HG03103 (cell line): ENCODE results near the gene CCR5.
"Not testable (repeated sequence)": the region's sequence is repeated elsewhere in the genome, so short reads cannot be mapped to it uniquely, and the experiment has no call there.

Experiments
- ATAC-seq: cut with Tn5 transposase; IDR thresholded peaks from one replicate; pipeline ENCODE4 v1.9.1; 2021; ENCODE audit warnings: low read depth; ENCODE audit not compliant: unreplicated experiment

Gene CCR5

DNA sequence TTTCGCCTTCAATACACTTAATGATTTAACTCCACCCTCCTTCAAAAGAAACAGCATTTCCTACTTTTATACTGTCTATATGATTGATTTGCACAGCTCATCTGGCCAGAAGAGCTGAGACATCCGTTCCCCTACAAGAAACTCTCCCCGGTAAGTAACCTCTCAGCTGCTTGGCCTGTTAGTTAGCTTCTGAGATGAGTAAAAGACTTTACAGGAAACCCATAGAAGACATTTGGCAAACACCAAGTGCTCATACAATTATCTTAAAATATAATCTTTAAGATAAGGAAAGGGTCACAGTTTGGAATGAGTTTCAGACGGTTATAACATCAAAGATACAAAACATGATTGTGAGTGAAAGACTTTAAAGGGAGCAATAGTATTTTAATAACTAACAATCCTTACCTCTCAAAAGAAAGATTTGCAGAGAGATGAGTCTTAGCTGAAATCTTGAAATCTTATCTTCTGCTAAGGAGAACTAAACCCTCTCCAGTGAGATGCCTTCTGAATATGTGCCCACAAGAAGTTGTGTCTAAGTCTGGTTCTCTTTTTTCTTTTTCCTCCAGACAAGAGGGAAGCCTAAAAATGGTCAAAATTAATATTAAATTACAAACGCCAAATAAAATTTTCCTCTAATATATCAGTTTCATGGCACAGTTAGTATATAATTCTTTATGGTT, at the start of gene CCR5:
Gene CCR5, plus strand, starts transcription at position 108 of the 680 bp plus-strand sequence. CDS start 1,957 bp downstream, outside the sequence.
- ATAC-seq: no peak

DNA sequence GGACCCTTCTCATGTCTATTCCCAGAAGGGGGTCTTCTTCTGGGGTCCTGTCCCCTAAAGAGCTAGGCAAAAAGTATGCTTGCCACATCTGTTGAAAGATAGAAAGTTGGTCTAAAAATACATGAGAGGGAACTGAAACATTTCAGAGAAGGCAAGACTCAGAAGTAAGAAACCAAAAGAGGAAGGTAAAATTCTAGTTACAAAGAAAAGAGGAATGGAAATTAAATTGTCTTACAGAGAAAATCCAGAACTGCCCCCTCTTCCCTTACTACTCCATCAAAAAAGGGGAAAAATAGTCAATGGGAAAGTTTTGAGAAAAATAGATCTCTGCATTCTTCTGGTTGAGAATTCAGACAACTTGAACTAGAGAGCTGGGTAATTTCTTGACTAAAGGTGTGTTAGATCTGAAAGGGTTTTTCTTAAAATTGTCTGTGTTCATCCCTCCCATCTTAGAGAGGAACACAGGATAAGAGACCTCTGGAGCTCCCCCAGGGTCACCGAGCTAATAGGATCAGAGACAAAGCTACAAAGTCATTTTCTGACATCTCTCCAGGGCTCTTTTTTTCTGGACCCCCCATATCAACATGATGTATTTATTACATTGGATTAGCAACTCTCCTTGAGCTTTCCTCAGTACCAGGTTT, 49.2 kb upstream of the CCR5 start:
- ATAC-seq: no peak

DNA sequence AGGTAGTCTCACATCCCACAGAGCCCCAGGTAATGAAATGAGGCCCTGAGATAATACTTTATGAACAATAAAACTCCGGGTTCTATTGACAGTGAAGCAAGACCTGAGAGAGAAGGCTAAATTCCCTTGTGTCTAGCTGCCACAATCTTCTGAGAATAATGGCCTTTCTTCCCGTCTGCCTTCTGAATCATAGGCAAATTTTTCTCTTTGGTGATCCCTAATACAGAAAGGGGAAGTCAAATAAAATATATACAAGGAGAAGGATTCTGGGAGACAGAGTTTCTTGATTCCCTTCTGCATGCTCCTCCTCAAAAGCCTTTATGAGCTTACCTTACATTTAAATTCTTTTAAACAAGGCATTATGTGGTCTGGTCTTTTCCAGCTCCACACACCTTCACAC, 46.7 kb upstream of the CCR5 start:
- no peak for ATAC-seq

DNA sequence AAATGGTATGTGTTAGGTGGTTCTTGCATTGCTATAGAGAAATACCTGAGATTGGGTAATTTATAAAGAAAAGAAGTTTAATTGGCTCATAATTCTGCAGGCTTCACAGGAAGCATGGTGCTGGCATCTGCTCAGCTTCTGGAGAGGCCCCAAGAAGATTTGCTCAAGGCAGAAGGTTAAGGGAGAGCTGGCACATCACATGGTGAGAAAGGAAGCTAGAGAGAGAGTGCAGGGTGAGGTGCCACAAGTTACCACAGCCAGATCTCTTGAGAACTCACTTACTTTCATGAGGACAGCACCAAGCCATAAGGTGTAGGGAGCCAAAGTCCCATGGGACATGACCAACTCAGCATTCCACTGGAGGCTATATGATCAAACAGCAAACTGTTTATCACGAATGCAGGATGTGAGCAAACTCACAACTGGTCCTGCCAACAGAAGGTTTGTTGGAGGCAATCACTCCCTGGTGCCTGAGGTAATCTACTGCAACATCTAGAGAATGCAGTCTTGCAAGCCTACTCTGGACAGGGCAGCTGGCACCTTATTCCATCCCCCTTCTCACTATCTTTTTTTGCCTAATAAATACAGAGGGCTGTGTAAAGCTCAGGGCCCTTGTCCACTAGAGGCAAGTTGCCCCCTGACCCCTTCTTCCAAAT, 45.0 kb upstream of the CCR5 start:
- no peak for ATAC-seq

DNA sequence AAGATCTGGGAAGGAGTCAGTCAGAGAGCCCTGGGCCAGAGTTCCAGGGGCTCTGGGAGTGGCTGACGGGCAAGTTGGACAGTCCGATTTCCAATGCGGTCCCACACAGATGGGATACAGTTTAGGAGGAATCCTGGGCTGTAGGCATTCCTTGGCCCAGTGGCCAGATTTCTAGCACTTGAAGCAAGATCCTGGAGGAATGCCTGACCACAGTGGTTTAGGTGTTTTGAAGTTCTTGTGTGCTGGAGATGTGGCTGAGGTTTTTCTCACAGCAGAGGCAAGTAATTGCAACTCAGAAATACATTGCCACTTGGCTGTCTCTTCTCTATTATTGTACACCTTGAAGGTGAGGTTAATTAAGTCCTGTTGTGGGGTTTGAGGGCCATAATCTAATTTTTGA, 40.1 kb upstream of the CCR5 start:
- not testable (repeated sequence) for ATAC-seq

DNA sequence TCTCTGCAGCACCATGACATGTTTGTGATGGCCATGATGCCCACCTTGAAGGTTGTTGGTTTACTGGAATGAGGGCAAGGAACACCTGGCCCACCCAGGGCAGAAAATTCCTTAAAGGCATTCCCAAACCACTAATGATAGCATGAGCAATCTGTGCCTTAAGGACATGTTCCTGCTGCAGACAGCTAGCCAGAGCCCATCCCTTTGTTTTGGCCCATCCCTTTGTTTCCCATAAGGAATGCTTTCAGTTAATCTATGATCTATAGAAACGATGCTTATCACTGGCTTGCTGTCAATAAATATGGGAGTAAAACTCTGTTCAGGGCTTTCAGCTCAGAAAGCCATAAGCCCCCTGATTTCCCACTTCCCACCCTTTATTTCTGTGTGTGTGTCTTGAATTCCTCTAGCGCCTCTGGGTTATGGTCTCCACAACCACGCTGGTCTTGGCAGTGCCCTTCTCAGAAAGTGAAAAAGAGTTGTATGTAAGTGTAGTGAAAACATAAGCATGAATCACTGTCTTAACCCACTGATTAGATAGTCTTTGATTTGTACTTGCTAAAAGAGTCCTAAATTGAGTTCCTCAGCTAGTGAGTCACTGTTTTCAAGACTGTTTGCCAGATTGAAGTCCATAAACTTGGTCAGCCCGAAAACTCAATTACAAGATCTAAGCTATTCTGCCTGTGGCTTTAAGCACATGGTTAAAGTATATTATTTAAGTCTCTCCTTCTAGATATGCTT, 35.8 kb upstream of the CCR5 start:
- ATAC-seq: no peak

DNA sequence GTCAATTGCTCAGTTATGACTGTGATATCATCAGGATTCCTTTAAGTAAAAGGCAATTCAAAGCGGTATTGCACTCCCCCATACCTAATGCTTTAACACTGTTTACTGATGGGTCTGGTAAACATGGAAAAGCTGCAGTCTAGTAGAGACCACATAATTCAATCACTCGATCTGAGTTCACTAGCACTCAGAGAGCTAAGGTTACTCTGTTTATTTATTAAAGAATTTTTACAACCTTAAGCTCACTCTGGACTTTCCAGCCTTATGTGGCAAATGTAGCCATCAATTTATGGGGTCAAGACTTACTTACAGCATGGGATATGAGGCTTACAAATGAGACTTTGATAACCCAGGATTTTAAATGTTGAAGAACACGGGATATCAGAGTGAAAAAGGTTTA, 35.2 kb upstream of the CCR5 start:
- no peak for ATAC-seq

DNA sequence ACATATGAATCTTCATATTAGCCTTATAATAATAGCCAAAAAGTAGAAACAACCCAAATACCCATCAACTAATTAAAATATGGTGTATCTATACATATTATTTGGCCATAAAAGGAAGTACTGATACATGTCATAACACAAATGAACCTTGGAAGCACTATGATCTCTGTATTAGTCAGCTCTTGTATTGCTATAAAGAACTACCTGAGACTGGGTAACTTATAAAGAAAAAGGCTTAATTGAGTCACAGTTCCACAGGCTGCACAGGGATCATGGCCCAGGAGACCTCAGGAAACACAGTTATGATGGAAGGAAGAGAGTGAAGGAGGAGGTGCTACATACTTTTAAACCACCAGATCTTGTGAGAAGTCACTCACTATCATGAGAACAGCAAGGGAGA, 32.8 kb upstream of the CCR5 start:
- ATAC-seq: no peak

DNA sequence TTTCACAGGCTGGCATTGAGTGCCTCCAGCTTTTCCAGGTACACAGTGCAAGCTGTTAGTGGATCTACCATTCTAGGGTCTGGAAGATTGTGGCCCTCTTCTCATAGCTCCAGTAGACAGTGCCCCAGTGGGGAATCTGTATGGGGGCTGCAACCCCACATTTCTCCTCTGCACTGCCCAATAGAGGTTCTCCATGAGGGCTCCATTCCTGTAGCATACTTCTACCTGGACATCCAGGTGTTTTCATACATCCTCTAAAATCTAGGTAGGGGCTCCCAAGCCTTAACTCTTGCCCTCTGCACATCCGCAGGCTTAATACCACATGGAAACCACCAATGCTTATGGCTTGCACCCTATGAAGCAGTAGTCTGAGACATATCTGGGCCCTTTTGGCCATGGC, 31.9 kb upstream of the CCR5 start:
- ATAC-seq: no peak

DNA sequence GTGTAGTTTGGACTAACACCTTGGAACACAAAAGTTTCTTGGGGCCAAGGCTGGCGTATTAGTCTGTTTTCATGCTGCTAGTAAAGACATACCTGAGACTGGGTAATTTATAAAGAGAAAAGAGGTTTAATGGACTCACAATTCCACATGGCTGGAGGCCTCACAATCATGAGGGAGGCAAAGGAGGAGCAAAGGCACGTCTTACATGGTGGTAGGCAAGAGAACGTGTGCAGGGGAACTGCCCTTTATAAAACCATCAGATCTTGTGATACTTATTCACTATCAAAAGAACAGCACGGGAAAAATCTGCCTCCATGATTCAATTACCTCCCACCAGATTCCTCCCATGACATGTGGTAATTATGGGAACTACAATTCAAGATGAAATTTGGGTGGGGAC, 26.3 kb upstream of the CCR5 start:
- no peak for ATAC-seq

DNA sequence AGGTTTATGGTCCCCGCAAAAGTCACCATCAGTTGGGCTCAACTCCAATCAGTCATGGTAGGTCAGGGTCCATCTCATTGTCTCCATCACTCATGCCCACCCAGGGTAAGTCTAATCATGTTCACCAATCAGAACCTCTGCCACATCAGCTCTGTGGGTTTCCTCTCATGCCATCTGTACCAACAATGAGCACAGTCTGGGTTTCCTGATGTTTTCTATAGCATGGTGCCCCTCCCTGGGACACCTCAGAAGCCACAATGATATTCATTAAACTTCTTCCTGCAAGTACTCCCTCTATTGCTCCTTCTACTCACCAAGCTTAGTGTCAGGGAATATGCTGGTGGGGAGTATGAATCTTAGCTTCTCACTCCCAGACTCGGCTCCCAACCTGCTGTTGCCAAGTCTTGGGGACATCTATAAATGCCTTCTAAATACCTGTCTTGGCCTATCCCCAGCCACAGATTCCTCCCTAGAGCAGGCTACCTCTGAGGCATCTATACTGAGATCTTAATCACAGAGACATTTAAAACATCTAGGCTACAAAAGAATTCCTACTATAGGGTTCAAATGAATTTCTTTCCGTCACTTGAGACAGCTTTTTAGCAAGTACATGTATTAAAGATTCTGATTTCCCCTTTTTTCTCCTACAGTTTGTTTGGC, 21.8 kb upstream of the CCR5 start:
- ATAC-seq: no peak

DNA sequence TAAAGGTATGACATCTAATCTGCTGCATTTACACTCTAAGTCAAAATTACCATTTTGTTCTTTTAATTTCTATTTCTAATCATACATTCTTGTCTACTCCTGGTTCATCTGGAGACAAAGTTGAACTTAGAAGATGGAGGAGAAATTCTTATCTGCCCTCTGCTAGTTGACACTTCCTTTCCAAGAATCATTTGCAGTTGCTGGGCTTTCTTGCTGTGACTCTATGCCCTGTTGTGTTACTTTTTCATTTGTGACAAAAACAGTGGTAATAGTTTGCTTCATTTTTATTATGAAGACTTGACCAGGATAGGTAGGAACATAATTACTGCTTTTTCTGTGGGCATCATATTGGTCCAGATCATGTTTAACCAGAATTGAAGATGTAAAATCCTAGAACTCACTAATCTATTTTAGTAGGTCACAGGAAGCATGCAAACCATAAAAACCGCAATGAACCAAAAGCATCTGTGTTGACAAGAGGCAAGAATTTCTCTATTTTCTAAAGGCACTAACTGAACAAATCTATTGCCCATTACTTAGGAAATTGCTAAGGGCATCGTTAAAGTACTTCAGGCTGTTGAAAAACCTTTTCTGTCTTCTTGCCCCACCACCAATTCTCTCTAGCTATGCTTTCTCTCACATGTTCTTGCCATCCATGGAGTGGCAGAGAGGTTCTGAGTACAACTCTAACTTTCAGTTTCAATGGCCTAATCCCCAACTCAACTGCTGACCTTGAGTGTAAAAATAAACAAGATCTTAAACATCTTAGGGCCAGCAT, 21.1 kb upstream of the CCR5 start:
- ATAC-seq: no peak

DNA sequence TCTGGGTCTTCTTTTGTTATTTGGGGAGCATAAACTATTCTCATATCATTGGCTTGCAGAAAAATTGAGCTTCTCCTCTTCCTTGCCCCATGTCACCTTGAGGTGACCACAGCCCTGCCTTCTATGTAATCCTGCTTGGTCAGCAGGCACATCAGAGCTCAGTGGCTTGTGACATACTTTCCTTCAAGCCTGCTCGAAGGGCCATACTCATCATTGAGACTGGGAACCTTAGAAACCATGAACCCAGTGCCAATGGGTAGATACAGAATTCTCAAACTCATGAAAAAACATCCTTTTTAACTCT, 20.5 kb upstream of the CCR5 start:
- ATAC-seq: no peak

DNA sequence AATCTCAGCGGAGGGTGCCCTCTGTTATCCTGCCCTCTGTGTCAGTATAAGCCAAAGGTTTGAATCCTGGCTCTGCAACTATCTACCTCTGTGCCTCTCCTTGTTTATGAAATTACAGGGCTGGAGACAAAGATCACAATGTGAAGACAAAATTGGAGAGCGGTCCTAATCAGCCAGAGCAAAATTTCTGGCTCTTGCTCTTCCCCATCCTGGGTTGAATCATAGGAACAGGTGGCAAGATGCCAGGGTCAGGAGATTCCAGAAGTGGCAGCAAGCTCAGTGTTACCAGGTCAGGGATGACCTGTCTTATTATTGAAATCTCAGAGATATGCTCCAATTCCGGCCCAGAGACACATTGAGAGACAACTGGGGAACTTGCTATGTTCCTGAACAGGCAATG, 19.1 kb upstream of the CCR5 start:
- ATAC-seq: no peak

DNA sequence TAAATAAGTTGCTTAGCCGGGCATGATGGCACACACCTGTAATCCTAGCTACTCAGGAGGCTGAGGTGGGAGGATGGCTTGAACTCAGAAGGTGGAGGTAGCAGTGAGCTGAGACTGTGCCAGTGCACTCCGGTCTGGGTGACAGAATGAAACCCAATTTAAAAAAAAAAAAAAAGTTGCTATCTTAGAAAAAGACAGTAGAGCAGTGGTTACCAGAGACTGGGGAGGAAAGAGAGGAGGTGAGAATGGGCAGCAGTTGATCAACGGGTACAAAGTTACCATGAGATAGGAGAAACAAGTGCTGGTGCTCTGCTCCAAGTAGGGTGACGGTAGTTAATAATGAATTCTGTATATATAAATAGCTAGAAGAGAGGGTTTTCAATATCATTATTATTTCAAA, 17.7 kb upstream of the CCR5 start:
- no peak for ATAC-seq

DNA sequence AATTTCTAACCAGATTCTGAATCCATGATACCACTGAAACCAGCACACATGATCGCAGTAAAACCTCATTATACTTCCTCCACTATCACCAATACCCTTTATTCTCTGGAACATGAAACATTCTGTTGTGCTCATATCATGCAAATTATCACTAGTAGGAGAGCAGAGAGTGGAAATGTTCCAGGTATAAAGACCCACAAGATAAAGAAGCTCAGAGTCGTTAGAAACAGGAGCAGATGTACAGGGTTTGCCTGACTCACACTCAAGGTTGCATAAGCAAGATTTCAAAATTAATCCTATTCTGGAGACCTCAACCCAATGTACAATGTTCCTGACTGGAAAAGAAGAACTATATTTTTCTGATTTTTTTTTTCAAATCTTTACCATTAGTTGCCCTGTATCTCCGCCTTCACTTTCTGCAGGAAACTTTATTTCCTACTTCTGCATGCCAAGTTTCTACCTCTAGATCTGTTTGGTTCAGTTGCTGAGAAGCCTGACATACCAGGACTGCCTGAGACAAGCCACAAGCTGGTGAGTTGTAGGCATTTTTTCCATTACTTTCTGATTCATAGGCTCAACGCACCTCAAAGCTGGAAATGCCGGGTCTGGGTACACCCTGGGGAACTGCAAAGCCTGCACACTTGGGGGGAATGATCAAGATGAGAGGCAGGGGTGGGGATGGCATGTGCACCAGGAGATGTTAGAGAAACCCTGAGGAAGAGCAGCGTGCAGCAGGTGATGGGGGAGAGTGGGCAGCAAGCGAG, 16.9 kb upstream of the CCR5 start, which contains the start of gene CCR2:
Gene CCR2, plus strand, starts transcription at position 465 of the 764 bp plus-strand sequence. CDS start 3,417 bp downstream, outside the sequence.
- no peak for ATAC-seq

DNA sequence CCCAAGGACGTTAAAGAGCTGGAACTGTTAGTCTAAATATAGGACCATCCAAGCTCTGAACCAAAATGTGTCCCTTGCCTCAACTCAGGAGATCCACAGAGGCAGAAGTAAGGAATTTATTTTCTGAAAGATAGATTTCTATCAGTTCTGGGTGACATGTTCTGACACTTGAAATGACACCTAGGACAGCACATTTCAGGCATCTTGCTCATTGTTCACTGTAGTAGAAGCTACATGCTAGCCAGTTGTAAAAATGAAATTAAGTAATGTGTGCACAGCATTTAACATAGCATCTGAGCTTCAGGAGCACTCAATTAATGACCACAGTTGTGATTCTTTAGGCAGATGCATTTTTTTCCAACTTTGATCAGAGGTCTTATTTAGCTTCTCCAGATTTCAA, 16.3 kb upstream of the CCR5 start:
- no peak for ATAC-seq

DNA sequence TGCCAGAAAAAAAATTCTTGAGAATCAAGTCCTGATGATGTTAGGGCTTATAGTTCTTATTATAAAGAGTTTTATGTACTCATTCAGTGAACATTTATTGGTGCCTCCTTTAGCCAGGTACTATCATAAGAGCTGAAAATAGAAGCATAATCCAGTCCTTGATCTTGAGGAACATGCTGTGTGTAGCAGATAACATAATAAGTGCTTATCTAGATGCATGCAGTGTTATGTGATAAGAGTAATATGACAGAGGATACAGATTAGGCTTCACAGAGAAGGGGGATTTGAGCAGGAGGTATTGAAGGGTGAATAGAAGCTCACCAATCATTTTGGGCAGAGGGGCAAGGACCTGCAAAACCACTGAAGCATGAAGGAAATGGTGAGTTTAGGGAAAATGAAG, 15.8 kb upstream of the CCR5 start:
- no peak for ATAC-seq

DNA sequence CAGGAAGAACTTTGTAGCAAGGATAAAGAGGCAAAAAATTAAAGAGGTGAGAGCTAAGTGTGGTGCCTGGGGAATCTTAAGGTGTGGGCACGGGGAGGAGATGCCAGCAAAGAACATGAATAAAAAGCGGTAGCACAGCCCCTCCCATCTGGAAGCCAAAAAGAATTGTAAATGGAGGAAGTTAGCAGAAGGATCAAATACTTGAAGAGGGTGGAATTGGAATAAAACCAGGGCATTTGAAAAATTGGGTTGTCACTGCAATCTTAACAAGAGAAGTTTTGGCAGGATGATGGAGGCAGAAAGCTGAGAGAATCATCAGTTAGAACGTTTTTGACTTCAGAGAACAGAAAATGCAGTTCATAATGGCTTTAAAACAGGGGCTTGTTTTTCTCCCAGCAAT, 14.5 kb upstream of the CCR5 start:
- no peak for ATAC-seq
